GM12892 (cell line): ENCODE results near the gene TMEM255B.

Experiments
- POLR2AphosphoS5 ChIP-seq: IDR thresholded peaks from 2 replicates; pipeline ENCODE4 v1.6.1; 2011; ENCODE audit warnings: low read depth, low read length, control low read depth
- TAF1 ChIP-seq: IDR thresholded peaks from 2 replicates; pipeline ENCODE4 v1.6.1; 2011; ENCODE audit warnings: low read depth, mild to moderate bottlenecking, control low read depth, low read length, borderline replicate concordance

DNA sequence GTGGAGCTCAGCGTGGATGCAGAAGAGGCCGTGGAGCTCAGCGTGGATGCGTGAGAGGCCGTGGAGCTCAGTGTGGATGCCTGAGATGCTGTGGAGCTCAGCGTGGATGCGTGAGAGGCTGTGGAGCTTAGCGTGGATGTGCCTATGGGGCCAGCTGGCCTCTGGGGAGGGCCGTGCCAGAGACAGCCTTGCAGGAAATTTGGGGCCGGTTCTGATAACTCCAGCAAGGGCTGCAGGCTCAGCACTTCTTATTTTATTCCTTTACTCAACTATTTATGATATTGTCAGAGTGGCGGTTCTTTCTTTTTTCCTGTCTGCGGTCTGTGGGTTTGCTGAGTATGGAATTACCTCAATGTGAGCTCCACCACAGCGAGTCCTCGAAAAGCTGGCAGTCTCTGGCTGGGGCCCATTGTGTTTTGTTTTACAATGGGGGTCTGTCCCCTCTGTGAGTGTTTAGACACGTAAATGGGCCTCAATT is 17.8 kb upstream of the TMEM255B start:
- TF ChIP-seq TAF1 (no peak), POLR2AphosphoS5 (no peak)
